Fibroblast of villous mesenchyme (primary cell): ENCODE measurements around the gene THOP1. TPM values are rescaled to one million over a fixed set of nuclear protein-coding genes. Genes with fewer than 3 reads are reported as not detected.

Source experiments
- DNase-seq: peaks from one replicate; pipeline ENCODE4 v3.0.0-alpha.2; 2010; ENCODE audit warnings: low read depth
- H3K4me3 ChIP-seq: 2 replicates; pipeline ENCODE4 v1.5.1; 2011; ENCODE audit warnings: low read depth, mild to moderate bottlenecking, low read length
- total RNA-seq: library from RNA; depleted of rRNA; stranded (reverse); fragments of >200 nt; gene quantifications from 2 replicates; pipeline ENCODE4 v1.2.3, GENCODE V29; 2012
- TF ChIP-seq, protein P1 (sequence below): IDR thresholded peaks from 2 replicates; pipeline ENCODE4 v1.5.1; 2012; ENCODE audit warnings: low read depth, mild to moderate bottlenecking, low read length; ENCODE audit not compliant: insufficient read depth

Gene THOP1
- total RNA-seq, 1 donor, result 72.5 TPM

DNA sequence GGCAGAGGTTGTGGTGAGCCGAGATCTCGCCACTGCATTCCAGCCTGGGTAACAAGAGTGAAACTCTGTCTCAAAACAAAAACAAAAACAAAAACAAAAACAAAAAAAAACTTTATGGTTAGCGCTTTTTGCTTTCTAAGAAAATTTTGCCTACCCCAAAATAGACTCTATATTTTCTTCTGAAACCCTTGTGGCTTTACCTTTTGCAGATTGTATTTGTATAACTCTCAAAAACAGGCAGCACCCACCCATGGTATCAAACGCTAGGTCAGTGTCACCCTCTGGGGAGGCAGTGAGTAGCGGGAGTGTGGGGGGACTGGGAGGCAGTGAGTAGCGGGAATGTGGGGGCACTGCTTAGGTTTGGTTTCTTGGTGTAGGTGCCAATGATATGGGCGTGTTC is 38.0 kb upstream of the THOP1 start:
- no peak for DNase-seq
- TF ChIP-seq, protein P1, sequence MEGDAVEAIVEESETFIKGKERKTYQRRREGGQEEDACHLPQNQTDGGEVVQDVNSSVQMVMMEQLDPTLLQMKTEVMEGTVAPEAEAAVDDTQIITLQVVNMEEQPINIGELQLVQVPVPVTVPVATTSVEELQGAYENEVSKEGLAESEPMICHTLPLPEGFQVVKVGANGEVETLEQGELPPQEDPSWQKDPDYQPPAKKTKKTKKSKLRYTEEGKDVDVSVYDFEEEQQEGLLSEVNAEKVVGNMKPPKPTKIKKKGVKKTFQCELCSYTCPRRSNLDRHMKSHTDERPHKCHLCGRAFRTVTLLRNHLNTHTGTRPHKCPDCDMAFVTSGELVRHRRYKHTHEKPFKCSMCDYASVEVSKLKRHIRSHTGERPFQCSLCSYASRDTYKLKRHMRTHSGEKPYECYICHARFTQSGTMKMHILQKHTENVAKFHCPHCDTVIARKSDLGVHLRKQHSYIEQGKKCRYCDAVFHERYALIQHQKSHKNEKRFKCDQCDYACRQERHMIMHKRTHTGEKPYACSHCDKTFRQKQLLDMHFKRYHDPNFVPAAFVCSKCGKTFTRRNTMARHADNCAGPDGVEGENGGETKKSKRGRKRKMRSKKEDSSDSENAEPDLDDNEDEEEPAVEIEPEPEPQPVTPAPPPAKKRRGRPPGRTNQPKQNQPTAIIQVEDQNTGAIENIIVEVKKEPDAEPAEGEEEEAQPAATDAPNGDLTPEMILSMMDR, result no peak
- H3K4me3 ChIP-seq, result no peak overlapping the region

DNA sequence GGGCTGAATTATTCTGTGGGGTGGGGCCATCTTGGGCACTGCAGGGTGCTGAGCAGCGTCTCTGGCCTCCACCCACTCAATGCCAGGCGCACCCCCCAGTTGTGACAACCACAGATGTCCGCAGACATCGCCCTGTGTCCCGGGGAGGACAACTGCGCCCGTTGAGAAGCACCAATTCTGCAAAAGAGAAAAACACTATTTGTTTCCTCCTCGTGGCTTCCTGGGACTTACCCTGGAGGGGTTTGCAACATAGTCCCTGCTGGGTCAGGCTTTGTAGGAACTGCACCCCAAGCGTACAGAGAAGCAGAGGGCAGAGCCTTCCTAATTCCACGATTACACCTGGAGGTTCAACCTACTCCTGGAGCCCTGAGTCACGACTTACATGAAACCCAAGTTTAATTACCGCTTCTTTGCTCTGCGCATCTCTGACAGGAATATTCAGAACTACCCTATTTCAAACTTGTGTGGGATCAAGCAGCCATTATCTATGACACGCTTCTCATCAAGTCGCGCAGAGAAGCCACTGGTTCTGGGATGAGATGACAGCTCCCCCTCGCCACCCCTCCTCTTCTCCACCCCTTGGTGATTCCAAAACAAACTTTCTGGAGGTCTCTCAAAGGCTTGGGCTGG is 34.4 kb upstream of the THOP1 start:
- TF ChIP-seq, protein P1, result no peak
- no peak overlapping the region for H3K4me3 ChIP-seq
- no peak for DNase-seq

GRCh38 chr19:2751438-2751830 is 33.9 kb upstream of the THOP1 start:
- TF ChIP-seq, protein P1, result no peak
- DNase-seq, result no peak

DNA sequence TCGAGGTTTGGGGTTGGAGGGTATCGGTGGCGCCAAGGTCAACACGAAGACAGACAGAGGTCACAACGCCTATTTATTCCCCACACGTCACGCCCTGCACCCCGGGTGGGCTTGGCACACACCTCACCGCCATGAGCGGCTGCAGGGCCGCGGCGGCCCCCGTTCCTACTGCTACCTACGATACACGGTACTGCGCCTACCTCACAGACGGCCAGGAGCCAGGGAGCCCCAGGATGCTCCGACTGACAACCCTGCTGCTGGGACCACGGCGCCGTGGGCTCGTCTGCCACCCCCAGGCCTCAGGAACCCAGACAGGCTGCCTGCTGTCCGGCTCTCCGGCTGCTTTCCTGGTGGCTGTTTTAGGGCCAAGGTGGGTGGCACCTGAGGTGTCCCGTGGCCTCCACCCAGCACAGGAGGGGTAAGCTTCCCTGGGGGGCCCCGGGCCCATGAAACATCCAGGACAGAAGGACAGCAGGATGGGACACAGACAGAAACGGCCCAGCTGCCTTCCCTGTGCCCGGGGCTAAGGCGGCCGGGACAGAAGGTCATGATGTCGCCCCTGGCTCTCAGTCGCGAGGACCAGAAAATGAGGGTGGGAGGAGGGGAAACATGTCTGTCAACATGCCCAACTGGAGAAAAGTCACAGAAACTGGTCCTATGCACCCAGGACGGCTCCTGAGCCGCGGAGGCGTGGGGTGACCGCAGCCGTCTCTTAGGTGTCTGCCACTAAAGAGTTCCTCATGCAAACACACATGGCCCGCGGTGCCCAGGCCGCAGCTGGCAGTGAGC is 30.4 kb upstream of the THOP1 start:
- TF ChIP-seq, protein P1, result no peak

More at GRCh38 chr19:2751438-2751830, 33.9 kb upstream of the THOP1 start:
- no peak overlapping the region for H3K4me3 ChIP-seq

GRCh38 chr19:2755448-2755705 is 29.9 kb upstream of the THOP1 start:
- DNase-seq, result no peak
- TF ChIP-seq, protein P1, result no peak
- no peak overlapping the region for H3K4me3 ChIP-seq

More for the DNA sequence above, 30.4 kb upstream of the THOP1 start:
- no peak for DNase-seq
- H3K4me3 ChIP-seq, result no peak overlapping the region

DNA sequence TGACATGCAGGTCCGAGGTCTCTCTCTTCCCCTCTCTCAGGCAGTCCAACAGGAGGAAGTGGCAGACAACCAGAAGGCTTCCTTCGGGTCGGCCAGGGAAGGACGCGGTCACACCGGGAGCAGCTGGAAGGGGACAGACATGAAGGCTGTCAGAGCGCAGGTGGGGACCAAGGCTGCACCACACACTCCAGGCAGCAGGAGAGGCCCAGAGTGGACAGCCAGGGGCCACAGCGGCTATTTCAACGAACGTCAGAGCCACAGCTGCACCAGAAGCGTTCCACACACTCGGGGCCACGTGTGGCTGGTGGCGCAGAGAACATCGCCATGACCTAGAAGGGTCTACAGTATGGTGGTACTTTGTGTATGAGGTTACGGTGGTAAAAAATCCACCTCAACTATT is 29.5 kb upstream of the THOP1 start:
- DNase-seq, result no peak
- TF ChIP-seq, protein P1, result no peak
- H3K4me3 ChIP-seq, result no peak overlapping the region
